ENCODE results near the gene MON2. TPM values are rescaled to one million over a fixed set of nuclear protein-coding genes. Genes with fewer than 3 reads are reported as not detected.
"Not testable (repeated sequence)": the region's sequence is repeated elsewhere in the genome, so short reads cannot be mapped to it uniquely, and the experiment has no call there.

The MON2 gene
- total RNA-seq = 15.9 and 23.3 TPM in 2 replicates

- peak; percentile 56 to 90 for DNase-seq (ENCODE audit: low read depth in 2 of 2)
These were observed at the start of gene MON2 for GRCh38 chr12:62466594-62467491. TSS of gene MON2 (plus strand) at chr12:62466826. CDS start at chr12:62467208, 382 bp downstream.

- DNase-seq (ENCODE audit: low read depth in 2 of 2) = no peak
These were observed 40.5 kb upstream of the MON2 start for GRCh38 chr12:62426089-62426488.

- DNase-seq (ENCODE audit: low read depth in 2 of 2) = no peak
These were observed 37.2 kb upstream of the MON2 start for GRCh38 chr12:62429457-62429856.

- peak in 1 of 2 donors; percentile 1 for DNase-seq (ENCODE audit: low read depth in 2 of 2)
These were observed 31.9 kb upstream of the MON2 start for GRCh38 chr12:62434494-62435302.

- peak; percentile 5 to 51 for DNase-seq (ENCODE audit: low read depth in 2 of 2)
These were observed 31.1 kb upstream of the MON2 start for GRCh38 chr12:62435303-62436163.

- no peak for DNase-seq (ENCODE audit: low read depth in 2 of 2)
These were observed 30.5 kb upstream of the MON2 start for GRCh38 chr12:62436164-62436503.

- peak; percentile 24 to 61 for DNase-seq (ENCODE audit: low read depth in 2 of 2)
These were observed 28.4 kb upstream of the MON2 start for GRCh38 chr12:62438098-62438692.

GRCh38 chr12:62446754-62447452, 19.7 kb upstream of the MON2 start:
- DNase-seq (ENCODE audit: low read depth in 2 of 2) = no peak

GRCh38 chr12:62448436-62448835, 18.2 kb upstream of the MON2 start:
- DNase-seq (ENCODE audit: low read depth in 2 of 2) = no peak

GRCh38 chr12:62455429-62455828, 11.2 kb upstream of the MON2 start:
- not testable (repeated sequence) for DNase-seq (ENCODE audit: low read depth in 2 of 2)

- no peak for DNase-seq (ENCODE audit: low read depth in 2 of 2)
These were observed 8.0 kb upstream of the MON2 start for GRCh38 chr12:62458626-62459025.

- DNase-seq (ENCODE audit: low read depth in 2 of 2) = no peak
These were observed 6.7 kb upstream of the MON2 start for GRCh38 chr12:62459976-62460375.

GRCh38 chr12:62461171-62461837, 5.3 kb upstream of the MON2 start:
- DNase-seq (ENCODE audit: low read depth in 2 of 2) = not testable (repeated sequence)

- DNase-seq (ENCODE audit: low read depth in 2 of 2) = not testable (repeated sequence)
These were observed 3.4 kb upstream of the MON2 start for GRCh38 chr12:62463252-62463651.

GRCh38 chr12:62466018-62466593, 520 bp upstream of the MON2 start:
- DNase-seq (ENCODE audit: low read depth in 2 of 2) = peak in 1 of 2 donors; percentile 35

GRCh38 chr12:62468397-62468796, 1.8 kb downstream of the MON2 start:
- no peak for DNase-seq (ENCODE audit: low read depth in 2 of 2)

GRCh38 chr12:62468935-62469334, 2.3 kb downstream of the MON2 start:
- DNase-seq (ENCODE audit: low read depth in 2 of 2) = no peak

GRCh38 chr12:62469704-62470103, 3.1 kb downstream of the MON2 start:
- no peak for DNase-seq (ENCODE audit: low read depth in 2 of 2)

GRCh38 chr12:62471734-62472133, 5.1 kb downstream of the MON2 start:
- DNase-seq (ENCODE audit: low read depth in 2 of 2) = no peak

- no peak for DNase-seq (ENCODE audit: low read depth in 2 of 2)
These were observed 5.8 kb downstream of the MON2 start for GRCh38 chr12:62472472-62472871.
